GM12801 (cell line): Measurements from ENCODE around the gene ZNF26.

ENCODE experiments used
- CTCF ChIP-seq: IDR thresholded peaks from one replicate; pipeline ENCODE4 v1.5.1; 2011; ENCODE audit warnings: control low read depth; ENCODE audit not compliant: insufficient read length; ENCODE audit errors: extremely low read depth

Gene ZNF26

GRCh38 chr12:132972374-132972773, 13.8 kb upstream of the ZNF26 start:
- TF ChIP-seq CTCF: no peak

GRCh38 chr12:132986885-132987225, 688 bp downstream of the ZNF26 start:
- no peak for TF ChIP-seq CTCF

- TF ChIP-seq CTCF: no peak
Observed at GRCh38 chr12:132998741-132999140, 12.6 kb downstream of the ZNF26 start.

- no peak for TF ChIP-seq CTCF
Observed at GRCh38 chr12:133010657-133011297, 24.6 kb downstream of the ZNF26 start.

- TF ChIP-seq CTCF: no peak
Observed at GRCh38 chr12:133023566-133023965, 37.4 kb downstream of the ZNF26 start.

- TF ChIP-seq CTCF: no peak
Observed at GRCh38 chr12:133026996-133027395, 40.8 kb downstream of the ZNF26 start.

GRCh38 chr12:133037207-133038005, 51.2 kb downstream of the ZNF26 start, which contains the start of gene ZNF84:
TSS of gene ZNF84 (plus strand) at chr12:133037509. CDS start at chr12:133041468, 3,959 bp downstream.
- no peak for TF ChIP-seq CTCF
